Duodenal mucosa (tissue), 2 donors: Measurements from ENCODE around the gene FGFRL1.

Experiments
- H3K27ac ChIP-seq: one replicate; pipeline ENCODE4 v1.7.0; 2013; ENCODE audit warnings: low read depth, low read length
- H3K27me3 ChIP-seq, 2 donors: one replicate each; pipeline ENCODE4 v1.7.0; 2013; ENCODE audit warnings: low read length in 2 of 2, control low read depth in 1 of 2; ENCODE audit not compliant: insufficient read depth in 2 of 2, control insufficient read depth in 1 of 2
- H3K36me3 ChIP-seq, 2 donors: one replicate each; pipeline ENCODE4 v1.7.0; 2013; ENCODE audit warnings: low read length in 2 of 2, control low read depth in 1 of 2; ENCODE audit not compliant: insufficient read depth in 2 of 2, control insufficient read depth in 1 of 2
- H3K4me1 ChIP-seq, 2 donors: one replicate each; pipeline ENCODE4 v1.7.0; 2013; ENCODE audit warnings: low read length in 2 of 2, control low read depth in 1 of 2; ENCODE audit not compliant: insufficient read depth in 2 of 2, control insufficient read depth in 1 of 2
- H3K4me3 ChIP-seq, 2 donors: one replicate each; pipeline ENCODE4 v1.7.0; 2013; ENCODE audit warnings: low read length in 2 of 2, low read depth in 1 of 2
- H3K9ac ChIP-seq, 2 donors: one replicate each; pipeline ENCODE4 v1.7.0; 2013; ENCODE audit warnings: low read length in 2 of 2, low read depth in 1 of 2
- H3K9me3 ChIP-seq, 2 donors: one replicate each; pipeline ENCODE4 v1.7.0; 2013; ENCODE audit warnings: low read length in 2 of 2, control low read depth in 1 of 2; ENCODE audit not compliant: control insufficient read depth in 1 of 2

The FGFRL1 gene

GRCh38 chr4:1027219-1027914, 15.9 kb downstream of the FGFRL1 start:
- Histone ChIP-seq H3K9me3 (no peaks in the 10 kb centered on the region), H3K27me3 (peaks cover 8 to 27% of the 10 kb centered on the region in 2 donors), H3K27ac (no peak overlapping the region), H3K9ac (no peak overlapping the region), H3K36me3 (peaks cover 3 to 12% of the 10 kb centered on the region in 2 donors), H3K4me3 (no peak overlapping the region), H3K4me1 (peaks cover 5 to 16% of the 10 kb centered on the region in 2 donors)

GRCh38 chr4:1027915-1028238, 16.5 kb downstream of the FGFRL1 start:
- Histone ChIP-seq H3K36me3 (peaks cover 3 to 12% of the 10 kb centered on the region in 2 donors), H3K9ac (no peak overlapping the region), H3K9me3 (no peaks in the 10 kb centered on the region), H3K4me1 (peaks cover 5 to 13% of the 10 kb centered on the region in 2 donors), H3K27ac (no peak overlapping the region), H3K27me3 (peaks cover 8 to 28% of the 10 kb centered on the region in 2 donors), H3K4me3 (no peak overlapping the region)

GRCh38 chr4:1028574-1029220, 17.3 kb downstream of the FGFRL1 start:
- peaks cover 8 to 36% of the 10 kb centered on the region in 2 donors for H3K27me3 ChIP-seq
- H3K9me3 ChIP-seq, result no peaks in the 10 kb centered on the region
- no peak overlapping the region for H3K4me3 ChIP-seq
- no peak overlapping the region for H3K27ac ChIP-seq
- no peak overlapping the region for H3K9ac ChIP-seq
- peaks cover 3 to 12% of the 10 kb centered on the region in 2 donors for H3K36me3 ChIP-seq
- peaks cover 5 to 13% of the 10 kb centered on the region in 2 donors for H3K4me1 ChIP-seq

GRCh38 chr4:1029529-1029928, 18.1 kb downstream of the FGFRL1 start:
- Histone ChIP-seq H3K27ac (no peak overlapping the region), H3K9ac (no peak overlapping the region), H3K9me3 (no peaks in the 10 kb centered on the region), H3K36me3 (peaks cover 3 to 12% of the 10 kb centered on the region in 2 donors), H3K27me3 (peaks cover 8 to 40% of the 10 kb centered on the region in 2 donors), H3K4me3 (no peak overlapping the region), H3K4me1 (peaks cover 8 to 13% of the 10 kb centered on the region in 2 donors)

- no peaks in the 10 kb centered on the region for H3K9me3 ChIP-seq
- no peak overlapping the region for H3K4me3 ChIP-seq
- H3K27ac ChIP-seq, result no peak overlapping the region
- H3K4me1 ChIP-seq, result peaks cover 8 to 12% of the 10 kb centered on the region in 2 donors
- H3K27me3 ChIP-seq, result peaks cover 8 to 40% of the 10 kb centered on the region in 2 donors
- no peak overlapping the region for H3K9ac ChIP-seq
- peaks cover 3 to 10% of the 10 kb centered on the region in 2 donors for H3K36me3 ChIP-seq
Observed at GRCh38 chr4:1030031-1030430, 18.6 kb downstream of the FGFRL1 start.

- H3K9me3 ChIP-seq, result no peaks in the 10 kb centered on the region
- peaks cover 7 to 8% of the 10 kb centered on the region in 2 donors for H3K4me1 ChIP-seq
- no peak overlapping the region for H3K27ac ChIP-seq
- peaks cover 2 to 5% of the 10 kb centered on the region in 2 donors for H3K36me3 ChIP-seq
- H3K4me3 ChIP-seq, result no peak overlapping the region
- H3K27me3 ChIP-seq, result peaks cover 8 to 40% of the 10 kb centered on the region in 2 donors
- H3K9ac ChIP-seq, result no peak overlapping the region
Observed at GRCh38 chr4:1030559-1030958, 19.1 kb downstream of the FGFRL1 start.

GRCh38 chr4:1031346-1031745, 19.9 kb downstream of the FGFRL1 start:
- H3K4me3 ChIP-seq, result no peak overlapping the region
- peaks cover 0 to 3% of the 10 kb centered on the region in 2 donors for H3K4me1 ChIP-seq
- H3K36me3 ChIP-seq, result no peaks in the 10 kb centered on the region
- H3K9ac ChIP-seq, result no peak overlapping the region
- no peaks in the 10 kb centered on the region for H3K9me3 ChIP-seq
- H3K27me3 ChIP-seq, result peaks cover 8 to 40% of the 10 kb centered on the region in 2 donors
- H3K27ac ChIP-seq, result no peak overlapping the region

GRCh38 chr4:1031956-1032795, 20.8 kb downstream of the FGFRL1 start:
- Histone ChIP-seq H3K36me3 (no peaks in the 10 kb centered on the region), H3K27me3 (peaks cover 8 to 40% of the 10 kb centered on the region in 2 donors), H3K9me3 (no peaks in the 10 kb centered on the region), H3K4me1 (peaks cover 0 to 3% of the 10 kb centered on the region in 2 donors), H3K9ac (no peak overlapping the region), H3K4me3 (no peak overlapping the region), H3K27ac (no peak overlapping the region)

GRCh38 chr4:1032861-1033260, 21.4 kb downstream of the FGFRL1 start:
- no peak overlapping the region for H3K9ac ChIP-seq
- H3K9me3 ChIP-seq, result no peaks in the 10 kb centered on the region
- H3K4me3 ChIP-seq, result no peak overlapping the region
- H3K36me3 ChIP-seq, result no peaks in the 10 kb centered on the region
- H3K27me3 ChIP-seq, result peaks cover 8 to 36% of the 10 kb centered on the region in 2 donors
- H3K4me1 ChIP-seq, result peaks cover 0 to 3% of the 10 kb centered on the region in 2 donors
- H3K27ac ChIP-seq, result no peak overlapping the region
